HPDE6-E6E7 (cell line): ENCODE measurements around the gene FBXL20.
A peak's percentile ranks its signal among the peaks of the same experiment; 100 is the strongest.
"Not testable (repeated sequence)": the region's sequence is repeated elsewhere in the genome, so short reads cannot be mapped to it uniquely, and the experiment has no call there.

ENCODE experiments used
- DNase-seq: peaks from one replicate; pipeline ENCODE4 v3.0.0; 2011; ENCODE audit warnings: missing footprints; ENCODE audit errors: extremely low spot score

The FBXL20 gene

GRCh38 chr17:39401412-39402243, at the start of gene FBXL20:
FBXL20 (minus strand) TSS chr17:39401626; CDS start chr17:39401402, 224 bp downstream.
- peak; percentile 93 for DNase-seq

DNA sequence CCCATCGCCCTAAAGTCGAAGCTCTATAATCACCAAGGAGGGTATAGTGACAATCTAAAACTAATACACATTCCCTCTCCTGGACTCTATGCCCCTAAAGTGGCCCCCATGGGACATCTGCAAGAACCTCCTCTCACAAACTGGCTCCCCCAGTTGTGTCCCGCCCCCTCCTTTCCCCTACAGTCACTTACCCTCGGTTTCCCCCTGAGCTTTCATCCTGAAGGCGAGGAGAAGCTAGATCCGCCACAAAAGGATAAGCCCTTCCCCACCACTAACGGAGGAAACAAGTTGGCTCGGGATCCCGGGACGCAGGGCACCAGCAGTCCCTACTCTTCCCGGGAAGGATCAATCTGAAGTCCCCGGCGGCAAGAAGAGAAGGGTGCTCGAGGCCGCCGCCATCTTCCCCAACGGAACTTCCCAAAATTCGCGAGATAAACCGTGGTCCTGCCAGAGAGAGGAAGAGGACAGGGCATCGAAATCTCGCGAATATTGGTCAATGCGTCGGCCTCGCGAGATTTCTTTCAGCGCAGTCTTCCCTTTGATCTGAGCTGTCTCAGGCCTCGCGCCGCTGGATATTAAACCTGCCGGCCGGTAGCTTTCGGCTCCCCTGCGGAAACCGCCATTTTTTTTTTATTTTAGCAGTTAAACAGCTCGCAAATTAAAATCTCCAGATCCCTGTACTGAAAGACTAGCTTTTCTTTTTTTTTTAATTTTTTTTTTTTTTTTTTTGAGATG, 49.6 kb upstream of the FBXL20 start, which contains the start of gene MED1:
TSS of gene MED1 (minus strand) at position 417 of the 735 bp plus-strand sequence. CDS start at position 216, 201 bp downstream.
- peak; percentile 96 for DNase-seq

DNA sequence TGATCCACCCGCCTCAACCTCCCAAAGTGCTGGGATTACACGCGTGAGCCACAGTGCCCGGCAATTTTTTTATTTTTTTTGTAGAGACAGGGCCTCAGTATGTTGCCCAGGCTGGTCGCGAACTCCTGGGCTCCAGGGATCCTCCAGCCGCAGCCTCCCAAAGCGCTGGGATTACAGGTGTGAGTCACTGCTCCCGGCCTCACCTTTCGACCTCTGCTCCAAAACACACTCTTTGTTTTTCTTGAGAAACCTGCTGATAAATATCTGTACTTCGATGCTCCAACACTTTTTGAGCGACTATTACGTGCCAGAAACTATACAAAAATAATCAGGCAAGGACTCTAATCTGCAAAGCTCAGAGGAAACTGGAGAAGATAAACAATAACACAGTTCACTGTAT, 48.6 kb upstream of the FBXL20 start:
- no peak for DNase-seq

DNA sequence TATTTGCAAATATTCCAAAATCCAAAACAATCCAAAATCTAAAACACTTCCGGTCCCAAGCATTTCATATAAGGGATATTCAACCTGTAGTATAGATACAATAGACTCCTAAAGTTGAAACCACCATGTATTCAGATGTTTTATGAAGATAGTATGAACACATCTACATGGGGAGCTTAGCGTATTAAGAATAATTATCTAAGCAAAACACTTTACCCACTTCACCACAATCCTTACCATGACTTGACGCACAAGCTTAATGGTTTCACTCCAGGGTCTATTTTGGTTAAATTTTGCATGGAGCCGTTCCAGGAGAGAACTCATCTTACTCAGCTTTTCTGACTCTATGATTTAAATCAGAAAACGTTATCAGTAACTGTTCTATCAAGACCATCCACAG, 46.1 kb upstream of the FBXL20 start:
- no peak for DNase-seq

DNA sequence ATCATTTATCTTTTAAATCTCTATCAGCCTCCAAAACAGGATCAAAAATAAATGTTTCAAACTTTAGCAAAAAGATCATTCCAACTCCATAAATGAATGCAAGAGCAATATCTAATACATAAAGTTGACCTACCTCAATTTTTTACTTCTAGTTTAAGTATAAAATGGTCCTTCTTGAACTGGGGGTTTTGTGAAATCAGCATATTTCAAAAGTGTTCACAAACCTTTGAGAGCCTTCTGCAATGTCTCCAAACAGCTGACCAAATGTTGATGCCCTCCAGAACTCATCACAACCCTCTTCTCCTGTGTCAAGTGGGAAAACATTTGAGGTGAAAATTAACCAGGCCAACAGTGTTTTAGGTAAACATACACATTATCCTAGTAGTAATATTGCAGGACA, 41.9 kb upstream of the FBXL20 start:
- DNase-seq = no peak

- DNase-seq = not testable (repeated sequence)
Measured at GRCh38 chr17:39439868-39440267, 38.4 kb upstream of the FBXL20 start.

DNA sequence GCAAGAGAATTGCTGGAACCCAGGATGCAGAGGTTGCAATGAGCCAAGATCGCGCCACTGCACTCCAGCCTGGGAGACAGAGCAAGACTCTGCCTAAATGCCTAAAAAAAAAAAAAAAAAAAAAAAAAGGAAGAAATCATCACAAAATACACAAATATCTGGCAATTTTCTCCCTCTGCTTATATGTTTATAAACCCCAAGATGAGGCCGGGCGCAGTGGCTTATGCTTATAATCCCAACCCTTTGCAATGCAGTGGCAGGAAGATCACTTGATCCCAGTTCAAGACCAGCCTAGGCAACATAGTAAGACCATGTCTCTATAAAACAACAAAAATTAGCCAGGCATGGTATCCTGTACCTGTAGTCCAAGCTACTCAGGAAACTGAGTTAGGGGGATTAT, 28.2 kb upstream of the FBXL20 start:
- no peak for DNase-seq

GRCh38 chr17:39416141-39416540, 14.7 kb upstream of the FBXL20 start:
- no peak for DNase-seq

GRCh38 chr17:39410279-39410678, 8.9 kb upstream of the FBXL20 start:
- DNase-seq = no peak

DNA sequence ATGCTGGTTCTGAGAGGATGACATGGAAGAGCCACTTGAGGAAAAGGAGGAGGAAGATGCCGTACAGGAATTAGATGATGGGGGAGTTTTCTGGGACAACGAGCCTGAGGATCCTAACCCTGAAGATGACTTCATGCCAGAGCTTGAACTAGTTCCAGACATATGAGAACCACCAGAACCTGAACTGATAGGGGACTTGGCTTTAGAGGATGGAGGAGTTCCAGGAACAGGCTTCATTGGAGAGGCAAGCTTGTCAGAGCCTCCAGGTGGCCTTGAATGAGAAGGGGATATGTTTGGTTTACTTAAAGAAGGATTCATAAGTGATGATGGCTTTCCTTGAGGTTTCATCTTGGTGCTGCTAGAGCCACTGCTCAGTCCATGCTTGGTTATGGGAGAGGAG, 6.9 kb upstream of the FBXL20 start:
- no peak for DNase-seq

DNA sequence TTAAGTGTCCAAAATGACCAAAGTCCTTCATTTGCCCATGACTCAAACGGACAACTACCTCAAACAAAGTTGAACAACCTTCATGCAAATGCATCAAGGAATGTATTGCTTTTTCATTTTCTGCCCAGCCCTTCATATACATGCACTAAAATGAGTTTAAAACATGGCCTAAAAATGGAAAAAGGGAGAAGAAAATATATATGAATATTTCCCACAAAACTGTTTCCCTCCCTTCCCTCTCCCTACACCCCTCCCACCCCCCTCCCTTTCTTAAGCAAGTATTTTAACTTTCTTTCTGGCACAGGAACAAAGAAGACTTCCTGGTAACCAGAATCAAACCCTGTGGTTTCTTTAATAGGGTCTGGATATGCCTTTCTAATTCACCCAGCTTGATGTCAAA, 5.5 kb upstream of the FBXL20 start:
- DNase-seq = no peak

GRCh38 chr17:39405436-39405835, 4.0 kb upstream of the FBXL20 start:
- no peak for DNase-seq

- peak; percentile 74 for DNase-seq
Measured at GRCh38 chr17:39404542-39405378, 3.3 kb upstream of the FBXL20 start.

DNA sequence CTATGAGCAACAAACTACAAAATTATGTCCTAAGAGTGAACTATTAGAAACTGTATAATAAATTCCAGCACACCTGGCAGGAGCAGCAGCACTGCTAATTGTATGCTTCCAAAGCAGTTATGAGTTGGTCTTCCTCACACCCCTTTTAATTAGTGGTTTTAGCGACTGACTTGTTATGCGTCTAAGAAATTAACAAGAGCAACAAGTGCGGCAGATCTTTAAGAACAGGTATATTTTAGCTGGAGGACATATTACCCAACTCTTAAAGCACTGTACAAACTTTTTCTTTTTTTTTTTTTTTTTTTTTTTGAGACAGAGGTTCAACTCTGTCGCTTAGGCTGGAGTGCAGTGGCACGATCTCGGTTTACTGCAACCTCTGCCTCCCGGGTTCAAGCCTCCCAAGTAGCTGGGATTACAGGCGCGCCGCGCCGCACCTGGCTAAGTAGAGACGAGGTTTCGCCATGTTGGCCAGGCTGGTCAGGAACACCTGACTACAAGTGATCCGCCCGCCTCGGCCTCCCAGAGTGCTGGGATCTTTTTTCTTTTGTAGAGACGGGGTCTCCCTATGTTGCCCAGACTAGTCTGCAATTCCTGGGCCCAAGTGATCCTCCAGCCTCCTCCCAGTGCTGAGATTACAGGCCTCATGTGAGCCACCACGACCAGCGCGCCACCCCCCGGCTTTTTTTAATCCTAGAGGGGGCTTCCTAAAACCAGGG, 1.6 kb upstream of the FBXL20 start:
- DNase-seq = no peak

GRCh38 chr17:39402244-39402889, 941 bp upstream of the FBXL20 start:
- DNase-seq = peak; percentile 91

- DNase-seq = no peak
Measured at GRCh38 chr17:39400547-39401411, 647 bp downstream of the FBXL20 start.

DNA sequence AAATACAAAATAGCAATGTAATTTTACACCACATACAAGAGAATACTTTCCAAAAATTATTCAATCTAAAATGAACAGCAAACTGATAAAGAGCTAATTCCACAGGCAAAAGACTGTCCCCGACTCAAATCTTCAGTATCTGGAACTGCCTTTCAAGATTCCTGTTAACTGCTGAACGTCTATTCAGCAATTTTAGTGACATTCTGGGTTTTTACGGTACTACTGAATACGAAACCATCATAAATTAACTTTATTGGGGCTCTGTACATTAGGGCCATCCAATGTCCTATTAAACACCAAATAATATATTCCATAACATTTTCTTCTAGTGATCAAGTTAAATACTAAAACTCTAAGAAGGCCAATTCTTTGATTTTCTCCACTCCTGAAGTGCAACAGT, 1.6 kb downstream of the FBXL20 start:
- DNase-seq = no peak

DNA sequence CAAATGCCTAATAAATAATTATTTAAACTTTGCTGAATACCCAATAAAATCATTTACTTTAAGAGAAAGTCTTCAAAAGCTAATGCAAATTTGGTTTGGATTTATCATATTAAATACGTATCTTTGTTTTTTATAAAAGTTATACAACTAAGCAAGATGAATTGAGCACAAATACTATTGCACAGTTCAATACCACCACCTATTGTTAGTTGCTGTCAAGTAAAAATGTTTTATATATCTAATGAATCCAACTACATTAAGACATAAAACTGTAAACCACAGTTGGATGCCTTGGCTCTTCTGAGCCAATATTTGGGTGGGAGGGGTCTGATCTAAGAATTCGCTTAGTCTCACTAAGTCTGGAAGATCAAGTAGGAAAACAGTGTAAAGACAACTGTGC, 7.7 kb downstream of the FBXL20 start:
- no peak for DNase-seq

DNA sequence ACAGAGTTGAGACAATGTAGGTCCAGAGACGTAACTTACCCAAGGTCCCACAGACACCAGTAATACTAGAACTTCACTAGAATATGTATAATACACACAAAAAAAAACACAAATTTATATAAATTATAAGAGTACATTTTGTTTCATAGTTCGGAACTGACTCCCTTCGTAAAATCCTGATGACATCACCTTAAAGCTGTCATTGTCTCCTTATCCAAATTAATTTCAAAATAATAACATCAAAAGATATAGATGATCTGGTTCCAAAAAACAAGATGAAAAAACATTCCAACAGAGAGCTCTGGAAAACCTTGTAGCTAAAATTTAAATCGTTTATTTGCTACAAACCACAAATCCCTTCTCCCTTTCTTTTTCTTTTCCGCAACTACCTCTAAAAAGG, 10.0 kb downstream of the FBXL20 start:
- DNase-seq = no peak

DNA sequence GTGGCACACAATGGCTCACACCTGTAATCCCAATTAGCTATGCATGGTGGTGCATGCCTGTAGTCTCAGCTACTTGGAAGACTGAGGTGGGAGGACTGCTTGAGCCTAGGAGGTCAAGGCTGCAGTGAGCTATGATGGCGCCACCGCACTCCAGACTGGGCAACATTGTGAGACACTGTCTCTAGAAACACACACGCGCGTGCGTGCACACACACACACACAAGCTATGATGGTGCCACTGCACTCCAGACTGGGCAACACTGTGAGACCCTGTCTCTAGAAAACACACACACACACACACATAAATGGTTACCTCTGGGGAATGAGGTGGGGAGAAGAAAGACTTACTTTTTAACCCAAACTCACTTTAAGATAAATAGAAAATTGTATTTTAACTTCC, 16.4 kb downstream of the FBXL20 start:
- DNase-seq = no peak
